T-helper 1 cell treated with Interleukin-12 subunit alpha and Interleukin-12 subunit beta and Interleukin-4 antibody, amounts not matched to agents 30 ng/mL and 1 ng/mL, for 36 hours (primary cell): ENCODE data around the gene PEX11B. TPM values are rescaled to one million over a fixed set of nuclear protein-coding genes. Genes with fewer than 3 reads are reported as not detected.

ENCODE experiments used
- intact Hi-C: fragments of 100-400 bp; cut with micrococcal nuclease; formaldehyde crosslinking; loops from one replicate; pipeline ENCODE4 v1.15.1; 2024
- total RNA-seq: library from RNA; stranded (reverse); gene quantifications from 2 replicates; pipeline ENCODE4 v1.2.3, GENCODE V29; 2022

The PEX11B gene, protein sequence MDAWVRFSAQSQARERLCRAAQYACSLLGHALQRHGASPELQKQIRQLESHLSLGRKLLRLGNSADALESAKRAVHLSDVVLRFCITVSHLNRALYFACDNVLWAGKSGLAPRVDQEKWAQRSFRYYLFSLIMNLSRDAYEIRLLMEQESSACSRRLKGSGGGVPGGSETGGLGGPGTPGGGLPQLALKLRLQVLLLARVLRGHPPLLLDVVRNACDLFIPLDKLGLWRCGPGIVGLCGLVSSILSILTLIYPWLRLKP
- 30.9 and 37.5 TPM in 2 replicates for total RNA-seq

DNA sequence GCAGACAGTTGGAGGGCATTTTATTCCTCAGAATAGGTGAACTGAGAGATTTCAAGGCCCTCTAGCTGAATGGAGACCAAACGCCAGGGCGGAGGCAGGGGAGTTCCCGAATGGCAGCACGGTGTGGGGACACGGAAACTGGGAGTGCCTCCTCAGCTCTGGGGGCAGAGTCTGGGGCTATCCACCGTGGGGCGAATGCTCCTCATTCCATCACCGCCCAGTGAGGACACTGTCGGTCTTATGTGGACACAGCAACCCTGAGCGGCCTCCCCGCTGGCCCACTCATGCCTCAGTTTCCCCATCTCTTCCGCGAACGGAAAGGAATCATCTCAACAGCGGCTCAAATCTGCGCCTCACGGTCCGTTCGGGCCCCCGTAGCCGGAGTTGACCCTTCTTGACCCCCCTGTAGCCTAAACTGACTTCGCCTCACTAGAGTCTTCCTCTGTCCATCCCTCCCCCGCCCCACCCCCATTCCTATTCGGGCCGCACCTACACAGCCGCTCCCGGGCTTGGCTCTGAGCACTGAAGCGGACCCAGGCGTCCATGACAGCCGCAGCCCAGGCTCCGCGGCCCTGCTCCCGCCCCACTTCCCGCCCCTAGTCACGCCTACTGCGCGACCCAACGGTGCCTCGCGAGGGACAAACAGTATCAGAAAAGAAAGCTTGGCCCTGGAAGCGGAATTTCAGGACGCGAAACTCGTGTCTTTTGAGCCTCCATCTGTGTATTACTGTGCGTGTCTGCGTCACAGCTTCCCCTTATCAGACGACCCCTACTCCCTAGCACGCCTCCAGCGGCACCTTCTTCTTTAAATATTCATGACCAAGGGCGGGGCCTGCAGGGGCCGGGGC, at the start of gene PEX11B:
Gene PEX11B, minus strand, starts transcription at position 574 of the 848 bp plus-strand sequence. Its CDS starts 29 bp downstream, at position 545.
- intact Hi-C loops: loop anchor here (1.0 to 2.0 kb wide), 10 partner anchors 8 to 118 kb away; partner anchors contain the start of genes ANKRD34A, ANKRD35, ITGA10 and LIX1L

GRCh38 chr1:145967288-145967687, 48.8 kb upstream of the PEX11B start:
- intact Hi-C loops: no loop called here

- intact Hi-C loops: loop anchor here (2.0 kb wide), 1 partner anchor 106 kb away; the partner anchor contains the start of gene PIAS3
These were observed 46.7 kb upstream of the PEX11B start for GRCh38 chr1:145965119-145965744.

GRCh38 chr1:145964328-145965118, 46.0 kb upstream of the PEX11B start, which contains the start of the genes ANKRD34A and POLR3GL:
Gene ANKRD34A, minus strand, starts transcription at chr1:145964575. Its CDS starts 2,816 bp downstream, at chr1:145961759.
Gene POLR3GL, plus strand, starts transcription at chr1:145964690. Its CDS starts 10,176 bp downstream, at chr1:145974866.
- intact Hi-C loops: loop anchor here (1.0 to 2.0 kb wide), 9 partner anchors 8 to 119 kb away; partner anchors contain the start of genes ANKRD35, NUDT17, PEX11B and PIAS3

GRCh38 chr1:145963265-145964019, 44.9 kb upstream of the PEX11B start:
- intact Hi-C loops: loop anchor here (1.0 to 2.0 kb wide), 9 partner anchors 7 to 118 kb away; partner anchors contain the start of genes ANKRD35, NUDT17, PEX11B and PIAS3

GRCh38 chr1:145962157-145963102, 43.9 kb upstream of the PEX11B start:
- intact Hi-C loops: no loop called here

DNA sequence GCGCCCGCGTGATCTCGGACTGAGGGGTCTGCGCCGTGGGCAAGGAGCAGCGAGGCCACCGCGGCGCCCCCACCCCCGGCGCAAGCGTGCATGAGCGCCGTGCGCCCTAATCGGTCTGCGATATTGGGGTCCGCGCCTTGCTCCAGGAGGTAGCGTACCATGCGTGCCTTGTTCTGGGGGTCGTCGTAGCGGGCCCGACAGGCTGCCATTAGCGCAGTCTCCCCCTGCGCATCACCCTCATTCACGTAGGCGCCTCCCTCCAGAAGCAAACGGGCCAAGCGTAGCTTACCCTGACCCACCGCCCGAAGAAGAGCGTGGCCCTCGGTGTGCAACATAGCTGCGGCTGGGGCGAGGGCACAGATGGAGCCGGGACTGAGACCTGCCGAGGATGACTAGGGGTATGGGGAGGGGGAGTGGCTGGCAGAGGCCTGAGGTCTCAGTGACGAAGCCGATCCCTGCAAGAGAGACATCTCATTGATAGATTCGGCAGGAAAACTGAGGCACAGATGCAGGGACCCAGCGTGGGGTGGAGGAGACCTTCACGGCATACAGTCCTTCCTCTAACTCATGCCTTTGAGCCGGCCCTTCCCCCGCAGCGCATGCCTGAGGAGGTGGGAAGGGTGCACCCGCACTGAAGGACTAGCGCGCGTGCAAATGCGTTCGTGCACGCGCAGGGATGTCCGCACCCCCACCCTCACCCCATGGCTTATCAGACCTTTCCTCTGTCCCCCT, 43.1 kb upstream of the PEX11B start:
- intact Hi-C loops: no loop called here

DNA sequence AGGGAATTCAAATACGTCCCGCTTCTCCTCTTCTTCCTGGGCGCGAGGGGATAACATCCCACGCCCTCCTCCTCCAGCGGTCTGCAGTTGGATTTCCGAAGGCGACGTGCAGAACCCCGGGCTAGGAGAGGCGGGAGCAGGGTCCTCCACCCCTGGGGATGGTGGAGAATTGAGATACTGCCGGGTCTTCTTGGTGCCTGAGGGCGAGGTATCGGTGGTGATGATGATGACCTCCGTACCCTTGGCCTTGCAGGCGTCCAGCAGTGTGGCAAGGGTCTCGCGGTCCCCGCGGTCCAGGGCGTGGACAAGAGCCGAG, 42.5 kb upstream of the PEX11B start:
- intact Hi-C loops: no loop called here

DNA sequence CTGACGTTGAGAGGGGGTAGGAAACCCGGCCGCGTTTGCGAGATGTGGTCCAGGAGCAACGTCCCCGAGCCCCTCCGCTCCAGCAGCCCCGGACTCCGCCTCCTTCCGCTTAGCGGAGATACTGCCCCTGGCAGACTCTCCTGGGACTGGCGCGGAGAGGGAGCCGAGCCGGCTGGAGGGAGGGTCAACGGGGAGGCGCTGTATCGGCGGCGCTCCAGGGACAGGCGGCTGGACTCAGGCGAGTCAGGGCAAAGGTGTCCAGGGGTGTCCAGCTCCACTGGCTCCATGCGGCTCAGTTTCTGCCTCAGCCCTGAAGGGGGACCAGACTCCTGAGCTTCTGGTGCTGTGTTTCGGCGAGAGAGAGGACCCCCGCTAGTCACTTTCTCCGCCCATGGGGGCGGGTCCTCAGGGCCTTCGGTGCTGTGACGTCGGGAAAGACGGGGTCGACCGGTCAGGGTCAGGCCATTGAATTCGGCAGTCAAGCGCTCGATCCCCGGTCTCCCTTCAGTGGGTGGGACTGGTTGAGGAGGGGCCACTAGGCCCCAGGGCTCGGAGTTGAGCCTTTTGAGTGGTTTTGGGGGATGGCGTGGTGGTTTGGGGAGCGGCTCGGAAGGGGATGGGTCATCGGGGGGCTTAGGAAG, 42.1 kb upstream of the PEX11B start:
- intact Hi-C loops: no loop called here

DNA sequence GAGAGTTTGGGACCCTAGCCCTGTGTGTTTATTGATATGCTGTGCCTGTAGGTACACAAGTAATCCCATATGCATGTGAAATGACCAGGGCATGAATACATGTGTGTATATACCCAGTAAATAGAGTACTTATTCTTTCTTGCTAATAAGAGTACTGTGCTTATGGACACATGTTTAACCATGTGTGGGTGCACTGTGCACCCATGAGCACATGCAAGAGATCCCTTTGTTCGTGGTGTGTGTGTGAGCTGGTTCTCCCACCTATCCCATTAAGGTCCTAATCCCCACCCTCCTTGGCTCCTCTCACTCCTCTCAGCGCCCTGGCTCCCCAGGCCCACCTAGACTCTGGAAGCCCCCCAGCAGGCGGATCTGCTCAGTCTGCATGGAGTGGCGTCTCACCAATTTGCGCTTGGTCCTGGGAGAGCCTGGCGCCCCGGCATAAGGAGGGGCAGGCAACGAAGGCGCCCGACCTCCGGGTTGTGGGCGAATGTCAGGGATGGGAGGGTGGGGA, 41.5 kb upstream of the PEX11B start:
- intact Hi-C loops: loop anchor here (2.0 kb wide), 1 partner anchor 135 kb away; the partner anchor contains the start of genes POLR3C and RNF115

GRCh38 chr1:145959333-145959732, 40.8 kb upstream of the PEX11B start:
- intact Hi-C loops: loop anchor here (2.0 kb wide), 1 partner anchor 135 kb away; the partner anchor contains the start of genes POLR3C and RNF115

DNA sequence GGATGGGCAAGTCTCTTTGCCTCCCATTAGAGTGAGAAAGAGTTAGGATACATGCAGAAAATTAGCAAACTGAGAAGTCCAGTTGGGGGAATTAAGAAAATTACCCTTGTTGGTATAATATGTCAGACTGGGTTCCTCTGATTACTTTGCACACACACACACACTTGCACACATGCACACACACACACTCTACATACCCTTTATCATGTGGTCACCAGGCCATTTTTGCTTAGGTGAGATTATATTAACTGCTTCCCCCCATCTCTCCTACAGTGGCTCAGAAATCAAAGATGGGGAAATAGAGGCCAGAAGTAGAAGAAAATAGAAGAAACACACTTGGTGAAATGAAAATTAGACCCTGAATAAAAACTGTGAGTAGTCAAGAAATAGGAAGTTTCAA, 40.2 kb upstream of the PEX11B start:
- intact Hi-C loops: loop anchor here (1.0 to 2.0 kb wide), 7 partner anchors 20 to 134 kb away; partner anchors contain the start of genes ANKRD35, PEX11B, POLR3C and RBM8A

DNA sequence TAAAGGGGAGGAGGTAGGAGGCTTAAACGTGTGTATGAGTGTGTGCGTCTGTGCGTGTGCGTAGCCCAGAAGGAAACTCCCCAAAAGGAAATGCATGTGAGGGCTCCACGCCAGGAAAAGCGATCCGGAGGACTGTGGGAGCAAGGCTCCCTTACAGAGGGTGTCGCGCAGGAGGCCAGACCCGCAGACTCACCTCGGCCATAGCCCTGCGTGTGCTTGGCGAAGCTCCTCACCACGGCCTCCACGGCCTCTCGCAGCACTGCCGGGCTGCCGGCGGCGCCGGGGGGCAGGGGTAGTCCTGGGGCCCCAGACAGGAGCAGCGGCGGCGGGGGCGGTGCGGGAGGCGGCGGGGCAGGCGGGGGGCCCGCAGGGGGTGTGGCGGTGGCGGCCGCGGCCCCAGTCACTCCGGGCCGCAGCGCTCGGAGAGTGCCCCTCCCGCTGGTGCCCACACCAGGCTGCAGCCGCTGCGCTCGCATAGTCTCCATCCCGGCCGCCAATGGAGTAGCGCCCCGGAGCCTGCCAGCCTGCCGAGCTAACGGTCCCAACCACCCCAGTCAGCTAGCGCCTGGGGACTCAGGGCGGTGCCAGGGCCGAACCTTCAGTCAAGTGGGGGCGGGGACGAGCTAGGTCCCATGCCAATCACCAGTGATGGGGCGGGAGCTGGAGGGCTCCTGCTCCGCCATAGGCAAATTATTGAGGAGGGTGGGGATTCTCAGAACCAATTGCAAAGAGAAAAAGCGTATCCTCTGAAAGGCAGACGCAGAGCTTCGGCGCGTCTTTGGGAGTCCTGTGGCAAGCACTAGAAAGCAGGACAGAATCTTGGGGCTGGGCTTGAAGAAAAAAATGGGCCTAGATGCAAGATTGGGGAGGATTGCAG, 39.2 kb upstream of the PEX11B start, which contains the start of gene LIX1L:
Gene LIX1L, minus strand, starts transcription at position 575 of the 877 bp plus-strand sequence. Its CDS starts 90 bp downstream, at position 485.
- intact Hi-C loops: loop anchor here (1.0 to 2.0 kb wide), 8 partner anchors 21 to 133 kb away; partner anchors contain the start of genes ANKRD35, PEX11B, PIAS3 and POLR3C

- intact Hi-C loops: loop anchor here (1.0 to 2.0 kb wide), 2 partner anchors 7 to 98 kb away; partner anchors contain the start of genes ANKRD34A, PIAS3 and POLR3GL
These were observed 38.4 kb upstream of the PEX11B start for GRCh38 chr1:145956781-145957442.

DNA sequence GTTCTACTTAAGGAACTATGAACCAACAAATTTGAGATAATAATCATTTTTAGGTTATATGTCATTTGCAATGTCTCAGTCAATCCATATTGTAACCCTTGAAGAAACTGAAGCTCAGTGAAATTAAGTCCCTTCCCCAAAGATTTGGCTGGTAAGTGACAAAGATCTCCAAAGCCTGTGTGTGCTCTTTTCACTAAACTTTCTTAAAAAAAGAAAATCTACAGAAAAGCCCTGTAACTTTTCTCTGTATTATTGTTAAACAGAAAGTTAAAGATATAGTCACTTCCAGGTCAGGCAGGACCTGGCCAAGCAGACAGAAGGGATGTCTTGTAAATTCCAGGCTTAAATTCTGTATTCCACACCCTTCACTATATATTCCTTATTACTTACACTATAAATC, 37.8 kb upstream of the PEX11B start:
- intact Hi-C loops: loop anchor here (1.0 to 2.0 kb wide), 2 partner anchors 8 to 98 kb away; partner anchors contain the start of genes ANKRD34A, PIAS3 and POLR3GL
